ENCODE measurements around the gene PANX3. TPM values are rescaled to one million over a fixed set of nuclear protein-coding genes. Genes with fewer than 3 reads are reported as not detected.

The PANX3 gene
- total and polyA plus RNA-seq, 9 of the 15 experiments (the other 6 are each of a cell fraction or from before 2014, with no cell fraction given) = 0.09 to 0.69 (median 0.39) TPM

- TF ChIP-seq REST (IDR thresholded peaks at IDR 0.05; ENCODE audit: borderline replicate concordance) (peak; percentile 81), REST (CRISPR knock-in tag; IDR thresholded peaks at IDR 0.05; ENCODE audit: low read depth) (no peak), ETV1 (tag; conservative IDR thresholded peaks at IDR 0.05; ENCODE audit: low read depth) (peak; percentile 39; the same call in 1 of the 2 replicates), EGR1 (conservative IDR thresholded peaks at IDR 0.05) (no peak), RAD21 (CRISPR knock-in tag; conservative IDR thresholded peaks at IDR 0.05 in 1 of 2, IDR thresholded peaks at IDR 0.05 in 1 of 2) (peak; percentile 80 to 90), SMC3 (conservative IDR thresholded peaks at IDR 0.05; ENCODE audit: insufficient read depth, low read depth, low read length) (peak; percentile 68; the same call in 1 of the 2 replicates), ARID2 (IDR thresholded peaks at IDR 0.05) (0 out of 2 replicates have a peak, but pooled peaks have one; percentile 31), RAD51 (IDR thresholded peaks at IDR 0.05; ENCODE audit: borderline replicate concordance, low read depth) (no peak), TOE1 (IDR thresholded peaks at IDR 0.05; ENCODE audit: borderline replicate concordance) (no peak), TOE1 (CRISPR knock-in tag; IDR thresholded peaks at IDR 0.05; ENCODE audit: borderline replicate concordance, low read depth) (no peak), PURB (CRISPR knock-in tag; IDR thresholded peaks at IDR 0.05; ENCODE audit: low read depth) (no peak), HES1 (IDR thresholded peaks at IDR 0.05; ENCODE audit: low read depth) (no peak), ZNF668 (CRISPR knock-in tag; IDR thresholded peaks at IDR 0.05) (no peak), ZBTB49 (CRISPR knock-in tag; IDR thresholded peaks at IDR 0.05; ENCODE audit: borderline replicate concordance) (no peak), CBX3 (IDR thresholded peaks at IDR 0.05; ENCODE audit: borderline replicate concordance in 1 of 2, low read length in 2 of 2) (0 out of 3 replicates have a peak, but pooled peaks of 1 of the 2 experiments have one; percentile 11), SMARCC2 (IDR thresholded peaks at IDR 0.05; ENCODE audit: low read depth) (no peak), TAF15 (IDR thresholded peaks at IDR 0.05; ENCODE audit: low read depth, low read length) (no peak), MAZ (CRISPR knock-in tag; conservative IDR thresholded peaks at IDR 0.05 in 1 of 2, IDR thresholded peaks at IDR 0.05 in 1 of 2) (no peak)
Measured at GRCh38 chr11:124669193-124669592, 58.0 kb downstream of the PANX3 start (continued).

Data from K562 (cell line).